Nephron (organoid): ENCODE measurements around the gene RTTN.
"Not testable (repeated sequence)": the region's sequence is repeated elsewhere in the genome, so short reads cannot be mapped to it uniquely, and the experiment has no call there.

Experiments
- H3K27ac Mint-ChIP-seq, 3 experiments: 2 replicates each; pipeline ENCODE4 v1.8.0; 2020; ENCODE audit warnings: mixed read lengths in 3 of 3, mild to moderate bottlenecking in 2 of 3, moderate library complexity in 1 of 3
- H3K27me3 Mint-ChIP-seq: 2 replicates; pipeline ENCODE4 v1.8.0; 2021; ENCODE audit warnings: low read depth, mild to moderate bottlenecking, moderate library complexity, mixed read lengths
- H3K36me3 Mint-ChIP-seq: 2 replicates; pipeline ENCODE4 v1.8.0; 2020; ENCODE audit warnings: low read depth, mixed read lengths
- H3K4me1 Mint-ChIP-seq: 2 replicates; pipeline ENCODE4 v1.8.0; 2020; ENCODE audit warnings: mixed read lengths
- H3K4me3 Mint-ChIP-seq, 3 experiments: 2 replicates each; pipeline ENCODE4 v1.8.0; 2020; ENCODE audit warnings: mild to moderate bottlenecking in 3 of 3, mixed read lengths in 3 of 3, moderate library complexity in 2 of 3
- H3K9me3 Mint-ChIP-seq: 2 replicates; pipeline ENCODE4 v1.8.0; 2020; ENCODE audit warnings: mixed read lengths
- CTCF ChIP-seq, 3 experiments: fragments of 200-600 bp; sonication (generic); IDR thresholded peaks; one replicate each; pipeline ENCODE4 v1.5.0; 2021; ENCODE audit warnings: antibody characterized with exemption in 3 of 3; ENCODE audit not compliant: unreplicated experiment in 3 of 3

The RTTN gene

GRCh38 chr18:69978732-69979715 lies 226.5 kb downstream of the RTTN start:
- Mint-ChIP-seq H3K27ac (no peak overlapping the region), H3K27me3 (no peaks in the 10 kb centered on the region), H3K36me3 (peaks cover 41% of the 10 kb centered on the region), H3K4me3 (no peak overlapping the region), H3K4me1 (peaks cover 7% of the 10 kb centered on the region), H3K9me3 (peaks cover 28% of the 10 kb centered on the region)
- no peak for TF ChIP-seq CTCF (IDR thresholded peaks at IDR 0.05; ENCODE audit: unreplicated experiment in 3 of 3)

- not testable (repeated sequence) for H3K27me3 Mint-ChIP-seq, H3K4me1 Mint-ChIP-seq, H3K27ac Mint-ChIP-seq, H3K4me3 Mint-ChIP-seq
- peaks cover 43% of the 10 kb centered on the region for H3K9me3 Mint-ChIP-seq
- H3K36me3 Mint-ChIP-seq = peaks cover 53% of the 10 kb centered on the region
Observed at GRCh38 chr18:69975294-69975693, 230.2 kb downstream of the RTTN start.

- Mint-ChIP-seq H3K4me1 (no peaks in the 10 kb centered on the region), H3K36me3 (peaks cover 48% of the 10 kb centered on the region), H3K27me3 (no peaks in the 10 kb centered on the region), H3K27ac (no peak overlapping the region), H3K9me3 (peaks cover 42% of the 10 kb centered on the region), H3K4me3 (no peak overlapping the region)
- TF ChIP-seq CTCF (IDR thresholded peaks at IDR 0.05; ENCODE audit: unreplicated experiment in 3 of 3) = no peak
Observed at GRCh38 chr18:69974365-69974764, 231.1 kb downstream of the RTTN start.

- H3K9me3 Mint-ChIP-seq = peaks cover 18% of the 10 kb centered on the region
- no peaks in the 10 kb centered on the region for H3K27me3 Mint-ChIP-seq
- TF ChIP-seq CTCF (IDR thresholded peaks at IDR 0.05; ENCODE audit: unreplicated experiment in 3 of 3) = no peak
- H3K4me3 Mint-ChIP-seq = no peak overlapping the region
- no peak overlapping the region for H3K27ac Mint-ChIP-seq
- H3K4me1 Mint-ChIP-seq = no peaks in the 10 kb centered on the region
- peaks cover 12% of the 10 kb centered on the region for H3K36me3 Mint-ChIP-seq
Observed at GRCh38 chr18:69969491-69969890, 236.0 kb downstream of the RTTN start.

- Mint-ChIP-seq H3K9me3 (peaks cover 15% of the 10 kb centered on the region), H3K27ac (no peak overlapping the region), H3K36me3 (peaks cover 8% of the 10 kb centered on the region), H3K27me3 (no peaks in the 10 kb centered on the region), H3K4me1 (no peaks in the 10 kb centered on the region), H3K4me3 (no peak overlapping the region)
- TF ChIP-seq CTCF (IDR thresholded peaks at IDR 0.05; ENCODE audit: unreplicated experiment in 3 of 3) = no peak
Observed at GRCh38 chr18:69968039-69968438, 237.4 kb downstream of the RTTN start.

GRCh38 chr18:69963196-69963595 lies 242.3 kb downstream of the RTTN start:
- Mint-ChIP-seq H3K4me1 (no peaks in the 10 kb centered on the region), H3K4me3 (no peak overlapping the region), H3K36me3 (no peaks in the 10 kb centered on the region), H3K27ac (no peak overlapping the region), H3K27me3 (no peaks in the 10 kb centered on the region), H3K9me3 (peaks cover 4% of the 10 kb centered on the region)
- TF ChIP-seq CTCF (IDR thresholded peaks at IDR 0.05; ENCODE audit: unreplicated experiment in 3 of 3) = no peak
